ENCODE measurements around the gene STUB1. TPM values are rescaled to one million over a fixed set of nuclear protein-coding genes. Genes with fewer than 3 reads are reported as not detected.

STUB1 gene
- total and polyA plus RNA-seq, 2 of the 8 experiments (the other 6 are each of a cell fraction or from before 2014, with no cell fraction given): 89.9 to 103 TPM

GRCh38 chr16:728890-729744, 48.9 kb downstream of the STUB1 start:
- Histone ChIP-seq H3K27me3 (replicated peaks in 1 of 4; ENCODE audit: control insufficient read depth in 3 of 4, extremely low read depth in 1 of 4, insufficient read depth in 3 of 4, low read length in 3 of 4) (peaks cover 0 to 16% (median 5%) of the 10 kb centered on the region in 4 experiments; a peak in 4 of 7 replicates), H3K18ac (ENCODE audit: extremely low read depth, low read length) (peak overlapping the region; percentile 96; the same call in 1 of the 2 replicates), H3K4me1 (replicated peaks in 1 of 4; ENCODE audit: control insufficient read depth in 3 of 4, insufficient read depth in 4 of 4, low read length in 3 of 4) (peaks cover 0 to 14% (median 8%) of the 10 kb centered on the region in 4 experiments; a peak in 5 of 7 replicates), H3K79me2 (ENCODE audit: control insufficient read depth in 1 of 2, insufficient read depth in 2 of 2, low read length in 2 of 2) (no peaks in the 10 kb centered on the region), H4K5ac (ENCODE audit: insufficient read length, low read depth, low read length) (no peak overlapping the region), H3K23me2 (ENCODE audit: low read depth, low read length) (peaks cover 19% of the 10 kb centered on the region; the same call in 1 of the 2 replicates), H2AK5ac (ENCODE audit: low read depth, low read length) (no peak overlapping the region), H3K27ac (ENCODE audit: low read depth, low read length) (no peak overlapping the region), H3K4me2 (ENCODE audit: insufficient read depth in 1 of 2, low read depth in 2 of 2, low read length in 2 of 2) (peak overlapping the region; percentile 93 to 99), H2BK20ac (ENCODE audit: low read length) (no peak overlapping the region), H4K20me1 (replicated peaks in 1 of 2; ENCODE audit: control insufficient read depth in 1 of 2, insufficient read depth in 2 of 2, low read length in 2 of 2) (peaks cover 0 to 8% of the 10 kb centered on the region in 2 experiments), H3K9me3 (ENCODE audit: insufficient read depth in 2 of 2, low read depth in 1 of 2, low read length in 1 of 2) (no peaks in the 10 kb centered on the region), H3K79me1 (ENCODE audit: low read depth, low read length) (no peaks in the 10 kb centered on the region), H4K8ac (ENCODE audit: extremely low read depth, insufficient read depth, low read length) (0 out of 2 replicates have a peak overlapping the region, but pooled peaks have one; percentile 25), H3K14ac (ENCODE audit: insufficient read length) (no peak overlapping the region), H4K91ac (replicated peaks; ENCODE audit: insufficient read length, low read length) (peak overlapping the region; percentile 91), H2BK5ac (ENCODE audit: low read depth, low read length) (no peak overlapping the region), H2AFZ (ENCODE audit: low read length) (no peak overlapping the region), H3K56ac (replicated peaks; ENCODE audit: insufficient read length, low read depth, low read length) (no peak overlapping the region), H2BK12ac (ENCODE audit: low read depth, low read length) (no peak overlapping the region), H3K4ac (replicated peaks; ENCODE audit: insufficient read length, low read depth, low read length) (no peak overlapping the region), H3K9ac (replicated peaks in 1 of 4; ENCODE audit: extremely low read depth in 1 of 4, low read depth in 3 of 4, low read length in 3 of 4) (no peak overlapping the region), H3K23ac (ENCODE audit: insufficient read length) (no peak overlapping the region), H2BK120ac (replicated peaks; ENCODE audit: low read depth, low read length) (no peak overlapping the region), H3K4me3 (ENCODE audit: extremely low read depth in 1 of 4, insufficient read depth in 2 of 4, low read depth in 3 of 4, low read length in 4 of 4) (peak overlapping the region; percentile 16 to 83 (median 37); a peak in 5 of 8 replicates), H3K36me3 (ENCODE audit: control insufficient read depth in 2 of 4, insufficient read depth in 4 of 4, low read length in 3 of 4) (peaks cover 0 to 3% (median under 1%) of the 10 kb centered on the region in 4 experiments; a peak in 1 of 8 replicates), H2BK15ac (ENCODE audit: low read length) (no peak overlapping the region)
- WGBS, 2 experiments (ENCODE audit: extremely low coverage in 1 of 2, insufficient coverage in 1 of 2, insufficient read length in 1 of 2, insufficient replicate concordance in 2 of 2, low coverage in 1 of 2, low lambda C conversion rate in 2 of 2, missing lambda C conversion rate in 1 of 2): 72% methylated on average over 34 of the region's 55 CpGs; no CpG with 5 or more reads in 1 of the 2 experiments
- POLR2A ChIA-PET (ENCODE audit: partially characterized antibody): interaction anchor here (1.3 to 23.0 kb wide), 6 partner anchors 11 to 55 kb away, joined by 4 to 353 read pairs (median 10); partner anchors contain the start of genes ANTKMT, CCDC78, CIAO3 and HAGHL
- FAIRE-seq (no peak), DNase-seq (ENCODE audit: low read depth in 1 of 2, low spot score in 2 of 2) (no peak)
- CTCF ChIA-PET (ENCODE audit: partially characterized antibody): interaction anchor here (0.6 to 35.8 kb wide), 8 partner anchors 7 to 655 kb away, joined by 3 to 977 read pairs (median 6); partner anchors contain the start of genes ANTKMT, CCDC78, CHTF18 and CIAO3
- TF ChIP-seq, protein P1, sequence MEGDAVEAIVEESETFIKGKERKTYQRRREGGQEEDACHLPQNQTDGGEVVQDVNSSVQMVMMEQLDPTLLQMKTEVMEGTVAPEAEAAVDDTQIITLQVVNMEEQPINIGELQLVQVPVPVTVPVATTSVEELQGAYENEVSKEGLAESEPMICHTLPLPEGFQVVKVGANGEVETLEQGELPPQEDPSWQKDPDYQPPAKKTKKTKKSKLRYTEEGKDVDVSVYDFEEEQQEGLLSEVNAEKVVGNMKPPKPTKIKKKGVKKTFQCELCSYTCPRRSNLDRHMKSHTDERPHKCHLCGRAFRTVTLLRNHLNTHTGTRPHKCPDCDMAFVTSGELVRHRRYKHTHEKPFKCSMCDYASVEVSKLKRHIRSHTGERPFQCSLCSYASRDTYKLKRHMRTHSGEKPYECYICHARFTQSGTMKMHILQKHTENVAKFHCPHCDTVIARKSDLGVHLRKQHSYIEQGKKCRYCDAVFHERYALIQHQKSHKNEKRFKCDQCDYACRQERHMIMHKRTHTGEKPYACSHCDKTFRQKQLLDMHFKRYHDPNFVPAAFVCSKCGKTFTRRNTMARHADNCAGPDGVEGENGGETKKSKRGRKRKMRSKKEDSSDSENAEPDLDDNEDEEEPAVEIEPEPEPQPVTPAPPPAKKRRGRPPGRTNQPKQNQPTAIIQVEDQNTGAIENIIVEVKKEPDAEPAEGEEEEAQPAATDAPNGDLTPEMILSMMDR (IDR thresholded peaks at IDR 0.05; ENCODE audit: control extremely low read depth in 1 of 3, insufficient read depth in 1 of 3, low read depth in 1 of 3, low read length in 3 of 3): peak in 1 of 3 experiments; percentile 21; a peak in 1 of 4 replicates
- TF ChIP-seq CHD1 (IDR thresholded peaks at IDR 0.05; ENCODE audit: low read depth, low read length): no peak
